GM12874 (cell line): ENCODE results near the gene TPSD1.

ENCODE experiments used
- CTCF ChIP-seq: IDR thresholded peaks from 2 replicates; pipeline ENCODE4 v1.5.1; 2011; ENCODE audit warnings: low read depth, mild to moderate bottlenecking, control low read depth, low read length, moderate library complexity; ENCODE audit not compliant: insufficient read depth

Gene TPSD1

GRCh38 chr16:1305823-1306222 is 50.0 kb downstream of the TPSD1 start:
- no peak for TF ChIP-seq CTCF

- TF ChIP-seq CTCF, result no peak
These were observed 50.5 kb downstream of the TPSD1 start for GRCh38 chr16:1306334-1306733.

GRCh38 chr16:1308036-1308976 is 52.4 kb downstream of the TPSD1 start:
- no peak for TF ChIP-seq CTCF
